PC-3 (cell line): Measurements from ENCODE around the gene SH3D19. TPM values are rescaled to one million over a fixed set of nuclear protein-coding genes. Genes with fewer than 3 reads are reported as not detected.

ENCODE experiments used
- ATAC-seq: fragments of 200-7000 bp; cut with Tn5 transposase; 2 replicates; pipeline ENCODE4 v1.9.1; 2020; ENCODE audit warnings: mild to moderate bottlenecking, moderate library complexity
- BruUV-seq: library from RNA; stranded (reverse); fragments of 400-500 nt; replicated peaks from 2 replicates; lab custom pipeline; 2021; lab: Mats Ljungman, UMichigan
- CTCF ChIA-PET: fragments of 300-600 bp; sonication (Branson Sonifier 250); formaldehyde crosslinking; loops from one replicate; lab custom pipeline; 2022; ENCODE audit warnings: antibody characterized with exemption; lab: Charles Lee
- POLR2A ChIA-PET: fragments of 300-600 bp; sonication (Branson Sonifier 250); formaldehyde crosslinking; loops from one replicate; lab custom pipeline; 2022; ENCODE audit warnings: antibody characterized with exemption; ENCODE audit not compliant: unreplicated experiment; lab: Charles Lee
- DNase-seq: peaks from one replicate; pipeline ENCODE4 v3.0.0-alpha.2; 2015
- H2AFZ ChIP-seq: fragments of 300-600 bp; sonication (generic); 2 replicates; pipeline ENCODE4 v1.6.0; 2016; ENCODE audit warnings: antibody characterized with exemption, low read length
- H3F3A ChIP-seq: fragments of 300-600 bp; sonication (generic); one replicate; pipeline ENCODE4 v1.6.0; 2017; ENCODE audit warnings: antibody characterized with exemption, low read length, control low read depth, mild to moderate bottlenecking; ENCODE audit not compliant: unreplicated experiment
- H3K27ac ChIP-seq: fragments of 300-600 bp; sonication (generic); 2 replicates; pipeline ENCODE4 v1.5.1; 2016; ENCODE audit warnings: mild to moderate bottlenecking, low read length
- H3K27me3 ChIP-seq: fragments of 300-600 bp; sonication (generic); 2 replicates; pipeline ENCODE4 v1.6.1; 2016; ENCODE audit warnings: low read length, mixed read lengths
- H3K36me3 ChIP-seq: fragments of 300-600 bp; sonication (generic); 2 replicates; pipeline ENCODE4 v1.6.1; 2016; ENCODE audit warnings: low read depth, mixed run types, low read length, mixed read lengths
- H3K4me1 ChIP-seq: fragments of 300-600 bp; sonication (generic); 2 replicates; pipeline ENCODE4 v1.5.1; 2016; ENCODE audit warnings: low read length; ENCODE audit not compliant: insufficient read depth
- H3K4me2 ChIP-seq: fragments of 300-600 bp; sonication (generic); 2 replicates; pipeline ENCODE4 v1.6.0; 2016; ENCODE audit warnings: low read length
- H3K4me3 ChIP-seq: fragments of 300-600 bp; sonication (generic); 2 replicates; pipeline ENCODE4 v1.5.1; 2016; ENCODE audit warnings: mild to moderate bottlenecking, low read length, mixed read lengths
- H3K79me2 ChIP-seq: fragments of 300-600 bp; sonication (generic); 2 replicates; pipeline ENCODE4 v1.6.1; 2017; ENCODE audit warnings: low read length, mixed read lengths
- H3K9ac ChIP-seq: fragments of 300-600 bp; sonication (generic); 2 replicates; pipeline ENCODE4 v1.6.0; 2016; ENCODE audit warnings: mild to moderate bottlenecking, low read length
- H3K9me2 ChIP-seq: fragments of 300-600 bp; sonication (generic); replicated peaks from 2 replicates; pipeline ENCODE4 v1.6.1; 2016; ENCODE audit warnings: mixed run types, low read length, mixed read lengths
- H3K9me3 ChIP-seq: fragments of 300-600 bp; sonication (generic); 2 replicates; pipeline ENCODE4 v1.6.1; 2016; ENCODE audit warnings: low read length, mixed read lengths
- H4K20me1 ChIP-seq: fragments of 300-600 bp; sonication (generic); 2 replicates; pipeline ENCODE4 v1.6.1; 2016; ENCODE audit warnings: low read length, mixed read lengths
- CTCF ChIP-seq: fragments of 300-600 bp; sonication (generic); conservative IDR thresholded peaks from 2 replicates; pipeline ENCODE4 v1.5.1; 2017; ENCODE audit warnings: antibody characterized with exemption, low read depth, mild to moderate bottlenecking, low read length
- EZH2 ChIP-seq: fragments of 300-600 bp; sonication (generic); IDR thresholded peaks from one replicate; pipeline ENCODE4 v1.6.1; 2017; ENCODE audit warnings: antibody characterized with exemption, mild to moderate bottlenecking, low read length; ENCODE audit not compliant: unreplicated experiment
- EZH2phosphoT487 ChIP-seq: fragments of 300-600 bp; sonication (generic); IDR thresholded peaks from 2 replicates; pipeline ENCODE4 v1.6.1; 2018; ENCODE audit warnings: mild to moderate bottlenecking, antibody characterized with exemption, low read length, borderline replicate concordance
- intact Hi-C: fragments of 100-400 bp; cut with micrococcal nuclease; formaldehyde crosslinking; loops from 2 replicates; pipeline ENCODE4 v1.9.0; 2023
- total RNA-seq: library from RNA; depleted of rRNA; stranded (reverse); fragments of >200 nt; gene quantifications from 2 replicates; pipeline ENCODE4 v1.2.3, GENCODE V29; 2014

Gene SH3D19
- total RNA-seq, 1 experiment from 2014 or later, result 30.1 TPM

DNA sequence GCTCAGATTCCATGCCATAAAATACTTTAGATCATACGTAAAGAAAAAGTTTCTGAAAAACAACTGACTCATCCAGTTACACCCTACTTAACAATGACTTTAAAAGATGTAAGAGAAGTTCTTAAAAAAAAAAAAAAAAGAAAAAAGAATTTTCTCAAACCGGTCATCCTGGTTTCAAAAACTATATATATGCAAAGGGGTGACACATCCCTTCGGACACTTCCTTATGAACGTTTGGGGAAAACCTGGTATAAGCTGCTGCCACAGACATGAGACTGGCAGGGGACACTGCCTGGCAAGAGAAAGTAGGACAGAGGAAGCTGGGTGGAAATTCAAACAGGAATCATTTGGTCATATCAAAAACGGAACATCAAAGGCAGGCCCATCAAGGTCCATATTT lies 129.6 kb downstream of the SH3D19 start:
- no peaks in the 10 kb centered on the region for H3K27me3 ChIP-seq
- peak; percentile 96 for ATAC-seq
- H3F3A ChIP-seq, result no peaks in the 10 kb centered on the region
- H3K4me3 ChIP-seq, result no peak overlapping the region
- H3K27ac ChIP-seq, result peak overlapping the region; percentile 89
- ChIA-PET CTCF (interaction anchor here (0.7 kb wide), 1 partner anchor 167 kb away, joined by 3 read pairs; no protein-coding TSS in a partner anchor), POLR2A (no interaction called here)
- no peaks in the 10 kb centered on the region for H3K9me3 ChIP-seq
- H3K36me3 ChIP-seq, result no peaks in the 10 kb centered on the region
- no peak for TF ChIP-seq EZH2
- no peak for TF ChIP-seq EZH2phosphoT487
- TF ChIP-seq CTCF, result no peak
- peak overlapping the region; percentile 69 for H3K4me2 ChIP-seq
- intact Hi-C loops, result no loop called here
- peaks cover 15% of the 10 kb centered on the region for H3K79me2 ChIP-seq
- no peaks in the 10 kb centered on the region for H4K20me1 ChIP-seq
- H3K9me2 ChIP-seq, result no peaks in the 10 kb centered on the region
- peaks cover 29% of the 10 kb centered on the region for H3K4me1 ChIP-seq
- H2AFZ ChIP-seq, result no peak overlapping the region
- no TSS peak for BruUV-seq
- DNase-seq, result peak; percentile 80
- H3K9ac ChIP-seq, result peak overlapping the region; percentile 58

DNA sequence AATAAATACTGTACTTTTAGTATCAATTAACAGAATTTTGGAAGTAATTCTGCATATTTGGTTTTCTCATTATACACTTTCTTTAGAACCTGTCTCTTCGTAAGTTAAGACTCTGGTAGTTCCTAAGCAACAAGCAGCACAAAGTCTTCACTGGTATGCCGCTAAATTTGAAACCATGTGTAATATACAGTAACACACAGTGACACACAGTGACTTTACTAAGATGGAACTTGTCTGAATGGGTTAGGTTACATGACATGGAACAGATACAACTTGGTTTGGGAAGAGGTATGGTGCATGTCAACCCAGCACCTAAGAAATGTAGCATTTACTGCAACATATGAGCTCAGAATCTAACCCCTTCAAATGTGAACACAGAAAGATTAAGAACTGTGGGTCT lies 132.0 kb downstream of the SH3D19 start:
- BruUV-seq, result no TSS peak
- no peak for ATAC-seq
- TF ChIP-seq EZH2 (no peak), EZH2phosphoT487 (no peak), CTCF (no peak)
- peaks cover 24% of the 10 kb centered on the region for H3K4me1 ChIP-seq
- no peak overlapping the region for H3K27ac ChIP-seq
- no peak overlapping the region for H3K4me3 ChIP-seq
- DNase-seq, result no peak
- no peak overlapping the region for H2AFZ ChIP-seq
- no peaks in the 10 kb centered on the region for H3K27me3 ChIP-seq
- H3K9ac ChIP-seq, result no peak overlapping the region
- no peaks in the 10 kb centered on the region for H3K36me3 ChIP-seq
- no peaks in the 10 kb centered on the region for H3K9me2 ChIP-seq
- intact Hi-C loops, result no loop called here
- H3F3A ChIP-seq, result no peaks in the 10 kb centered on the region
- ChIA-PET CTCF (no interaction called here), POLR2A (no interaction called here)
- H4K20me1 ChIP-seq, result no peaks in the 10 kb centered on the region
- H3K9me3 ChIP-seq, result no peaks in the 10 kb centered on the region
- H3K79me2 ChIP-seq, result peaks cover 15% of the 10 kb centered on the region
- no peak overlapping the region for H3K4me2 ChIP-seq

GRCh38 chr4:151192556-151193235 lies 132.7 kb downstream of the SH3D19 start:
- Histone ChIP-seq H3K9me3 (no peaks in the 10 kb centered on the region), H3K36me3 (no peaks in the 10 kb centered on the region), H3K9me2 (no peaks in the 10 kb centered on the region), H3K9ac (no peak overlapping the region), H3K4me2 (no peak overlapping the region), H3K4me1 (peaks cover 24% of the 10 kb centered on the region), H4K20me1 (no peaks in the 10 kb centered on the region), H3K27ac (no peak overlapping the region), H3K4me3 (no peak overlapping the region), H3K27me3 (no peaks in the 10 kb centered on the region), H3K79me2 (peaks cover 15% of the 10 kb centered on the region), H2AFZ (no peak overlapping the region), H3F3A (no peaks in the 10 kb centered on the region)
- POLR2A ChIA-PET, result no interaction called here
- CTCF ChIA-PET, result no interaction called here
- ATAC-seq (no peak), DNase-seq (no peak)
- BruUV-seq, result no TSS peak
- intact Hi-C loops, result no loop called here
- no peak for TF ChIP-seq EZH2
- no peak for TF ChIP-seq CTCF
- no peak for TF ChIP-seq EZH2phosphoT487
